Stimulated activated CD4-positive, alpha-beta T cell treated with anti-CD3 and anti-CD28 coated beads, Interleukin-4, amount 100 ng/mL, for 1 hour (primary cell): Measurements from ENCODE around the gene ADAMTS15.

Source experiments
- DNase-seq: peaks from one replicate; pipeline ENCODE4 v3.0.0-alpha.2; 2020

Gene ADAMTS15

DNA sequence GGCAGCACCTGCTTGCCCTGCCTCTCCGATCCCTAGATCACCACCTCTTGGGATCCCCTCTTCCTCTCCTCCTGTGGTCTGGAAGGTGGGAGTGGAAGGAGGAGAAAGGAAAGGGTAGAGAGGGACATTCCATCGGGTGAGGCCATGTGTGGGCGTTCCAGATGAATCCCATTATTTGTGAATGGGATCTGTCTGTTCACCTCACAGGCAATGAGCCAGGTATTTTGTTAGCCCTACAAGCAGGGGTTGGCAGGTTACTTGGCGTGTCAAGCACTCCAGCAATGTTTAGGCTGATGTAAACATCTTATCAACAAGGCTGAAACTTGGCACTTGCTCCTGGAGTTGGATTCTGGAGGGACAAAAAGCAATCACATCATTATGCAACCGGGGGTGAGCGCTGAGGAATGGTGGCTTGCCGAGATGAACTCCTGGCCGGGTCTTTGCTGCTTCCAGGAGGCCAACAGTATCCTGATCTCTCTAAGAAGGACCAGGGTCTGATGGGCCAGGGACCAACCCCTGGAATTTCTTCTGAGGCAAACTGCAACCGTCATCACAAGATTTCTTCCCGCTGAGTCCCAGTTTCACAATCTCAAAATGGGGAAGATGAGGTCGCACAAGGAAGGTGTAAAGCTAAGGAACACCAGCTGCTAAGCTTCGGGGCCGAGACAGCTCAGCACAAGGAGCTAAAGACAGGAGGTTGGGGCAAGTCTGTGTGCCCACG lies 27.8 kb upstream of the ADAMTS15 start:
- no peak for DNase-seq

DNA sequence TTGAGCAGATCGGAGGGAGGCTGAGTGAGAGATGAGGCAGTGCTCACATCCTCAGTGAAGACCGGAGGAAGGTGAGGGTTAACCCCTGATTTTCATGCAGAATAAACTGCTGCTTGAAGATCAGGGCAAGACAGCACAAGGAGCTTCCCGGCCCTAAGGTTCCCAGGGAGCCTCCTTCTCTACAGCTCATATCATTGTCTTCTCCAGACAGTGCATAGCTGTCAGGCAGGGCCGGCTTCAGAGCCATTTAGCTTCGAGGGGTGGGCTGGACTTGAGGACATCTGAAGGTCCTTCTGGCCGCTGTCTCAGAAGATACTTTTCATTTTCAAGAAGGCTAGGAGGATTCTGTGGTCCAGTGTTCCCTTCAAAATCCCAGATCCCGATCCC lies 27.3 kb upstream of the ADAMTS15 start:
- DNase-seq, result no peak

DNA sequence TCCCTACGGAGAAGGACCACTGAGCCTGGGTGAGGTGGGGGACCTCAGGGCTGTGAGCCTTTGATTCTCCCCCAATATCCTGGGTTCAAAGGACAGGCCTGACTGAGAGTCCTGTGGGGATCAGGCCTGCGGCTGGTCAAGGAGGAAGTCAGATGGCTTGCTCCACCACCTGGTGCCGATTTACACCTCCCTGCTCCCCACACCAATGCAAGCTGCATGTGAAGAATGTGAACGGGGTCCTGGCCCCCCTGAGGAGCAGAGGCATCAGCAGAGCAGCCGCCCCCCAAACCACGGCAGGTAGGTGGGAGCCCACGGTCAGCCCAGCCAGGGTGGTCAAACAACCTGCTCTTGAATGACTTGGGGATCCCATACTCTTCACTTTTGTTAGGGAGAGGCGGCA lies 26.7 kb upstream of the ADAMTS15 start:
- DNase-seq, result no peak

DNA sequence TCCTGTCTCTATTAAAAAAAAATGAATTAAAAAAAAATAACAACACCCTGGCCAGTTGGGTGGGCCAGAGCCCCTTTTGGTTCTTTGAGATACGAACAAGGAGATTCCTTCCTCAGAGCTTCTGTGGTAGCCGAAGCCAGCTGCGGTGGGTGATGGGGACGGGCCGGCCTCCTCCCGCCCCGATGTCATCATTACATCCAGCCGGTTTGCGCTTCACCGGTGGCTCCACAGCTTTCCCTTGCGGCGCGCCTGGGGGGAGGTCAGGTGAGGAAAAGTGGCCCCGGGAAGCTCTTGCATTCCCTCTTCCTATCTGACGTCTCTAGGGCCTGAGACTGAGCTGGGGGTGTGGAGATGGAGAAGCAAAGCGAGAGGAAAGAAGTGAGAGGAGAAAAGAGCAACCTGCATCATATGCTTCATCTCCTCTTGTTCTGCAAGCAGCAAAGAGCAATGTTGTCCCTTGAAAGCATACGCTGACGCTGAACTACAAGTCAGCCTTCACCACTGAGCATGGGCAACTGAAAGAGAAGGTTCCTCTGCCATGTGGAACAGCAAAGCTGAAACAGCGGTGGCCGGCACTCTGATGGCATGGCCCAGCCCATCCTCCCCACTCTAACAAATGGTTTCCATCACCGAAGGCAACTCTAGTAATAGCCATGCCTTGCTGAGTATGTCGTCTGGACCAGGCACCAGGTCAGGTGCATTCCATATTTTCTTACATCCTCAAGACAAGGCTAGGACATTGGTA lies 26.0 kb upstream of the ADAMTS15 start:
- DNase-seq, result no peak

DNA sequence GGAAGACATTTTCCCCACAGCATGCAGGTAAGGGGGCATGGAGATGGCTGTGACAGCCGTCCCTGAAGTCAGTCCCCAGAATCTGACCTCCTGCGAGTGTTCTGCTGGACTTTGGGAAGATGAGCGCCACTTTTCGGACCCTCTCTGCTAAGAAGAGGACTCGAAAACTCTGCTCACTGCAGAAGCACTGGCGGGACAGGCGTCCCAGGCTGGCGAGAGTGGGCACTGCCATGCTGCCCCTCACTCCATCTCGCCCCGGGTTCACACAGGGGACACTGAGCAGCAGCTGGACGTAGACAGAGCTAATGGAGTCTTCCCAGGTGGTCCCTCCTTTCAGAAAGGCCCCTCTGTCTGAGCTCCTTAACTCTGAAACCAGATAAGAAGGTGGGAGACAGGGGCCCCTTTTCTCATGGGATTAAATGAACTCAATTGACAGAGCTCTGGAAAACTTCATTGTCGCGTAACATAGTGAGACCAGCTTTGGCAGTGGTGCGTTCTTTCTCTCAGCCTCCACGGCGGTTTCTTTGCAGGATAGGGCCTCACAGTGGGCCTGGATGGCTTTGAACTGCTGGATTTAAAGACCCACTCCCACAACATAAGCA lies 24.8 kb upstream of the ADAMTS15 start:
- no peak for DNase-seq

DNA sequence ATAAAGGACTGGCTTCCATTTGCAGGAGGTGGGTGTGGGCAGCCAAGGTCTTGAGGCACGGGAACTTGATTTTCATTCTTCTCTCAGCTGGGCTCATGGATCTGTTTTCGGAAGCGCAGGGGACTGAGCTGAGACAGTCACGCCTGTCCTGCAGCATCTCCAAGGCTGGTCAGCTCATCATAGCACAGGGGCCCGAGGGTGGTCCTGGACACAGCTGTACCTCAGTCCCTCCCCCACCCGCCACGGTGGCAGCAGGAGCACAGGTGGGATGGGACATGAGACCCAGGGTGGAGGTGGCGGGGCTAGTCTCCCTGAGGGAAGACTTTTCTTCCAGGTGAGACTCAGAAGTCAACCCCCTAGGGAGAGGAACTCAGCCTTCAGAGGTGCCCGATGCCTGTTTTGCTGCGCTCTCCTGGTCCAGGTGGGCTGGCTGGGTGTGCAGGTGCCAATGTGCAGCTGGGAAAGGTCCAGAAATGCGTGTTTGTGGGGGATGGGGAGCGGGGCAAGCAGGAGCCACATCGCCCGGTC lies 23.8 kb upstream of the ADAMTS15 start:
- no peak for DNase-seq

DNA sequence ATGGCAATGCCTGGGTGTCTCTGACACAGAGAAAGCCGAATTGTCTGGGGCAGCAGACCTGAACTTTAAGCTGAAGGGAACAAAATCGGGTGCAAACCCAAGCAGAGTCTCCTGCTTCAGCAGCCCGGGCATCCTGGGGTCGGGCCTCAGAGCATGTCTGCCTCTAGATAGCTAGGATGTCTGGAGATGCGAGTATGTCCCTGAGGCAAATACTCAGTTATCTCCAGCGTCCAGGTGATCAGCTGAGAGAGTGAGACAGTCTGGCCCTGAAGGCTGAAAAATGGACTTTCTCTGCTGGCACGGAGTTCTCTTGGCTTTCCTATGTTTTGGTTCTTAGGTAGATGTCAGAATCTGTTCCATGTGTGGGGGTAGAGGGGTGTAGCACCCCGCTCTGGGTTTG lies 23.3 kb upstream of the ADAMTS15 start:
- no peak for DNase-seq

DNA sequence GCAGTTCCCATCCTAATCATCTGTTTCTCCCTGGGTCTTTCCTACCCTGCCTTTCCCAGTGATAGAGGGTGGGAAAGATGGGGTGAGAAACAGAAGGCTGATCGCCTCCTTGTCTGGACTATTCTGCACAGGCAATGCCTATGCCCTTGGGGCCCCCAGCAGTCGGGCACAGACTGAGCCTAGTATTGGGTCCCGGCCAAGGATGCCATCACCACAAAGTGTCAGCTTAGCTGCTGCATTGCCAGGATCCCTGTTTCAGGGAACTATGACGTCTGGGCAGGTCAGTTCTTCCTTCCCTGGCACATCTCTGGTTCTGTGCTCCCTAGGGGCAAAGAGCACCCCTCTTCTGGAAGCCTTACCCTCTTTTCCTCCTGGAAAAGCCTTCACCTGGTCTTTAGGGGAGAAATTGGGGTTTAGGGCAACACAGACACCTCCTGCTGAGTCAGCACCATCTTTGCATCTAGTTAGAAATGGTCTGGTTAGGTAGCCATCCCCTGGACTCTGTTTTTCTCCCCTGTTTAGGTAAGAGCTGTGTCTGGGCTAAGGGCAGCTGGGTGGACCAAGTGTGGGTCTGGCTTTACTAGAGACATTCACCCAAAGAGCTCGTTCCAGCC lies 22.1 kb upstream of the ADAMTS15 start:
- no peak for DNase-seq

DNA sequence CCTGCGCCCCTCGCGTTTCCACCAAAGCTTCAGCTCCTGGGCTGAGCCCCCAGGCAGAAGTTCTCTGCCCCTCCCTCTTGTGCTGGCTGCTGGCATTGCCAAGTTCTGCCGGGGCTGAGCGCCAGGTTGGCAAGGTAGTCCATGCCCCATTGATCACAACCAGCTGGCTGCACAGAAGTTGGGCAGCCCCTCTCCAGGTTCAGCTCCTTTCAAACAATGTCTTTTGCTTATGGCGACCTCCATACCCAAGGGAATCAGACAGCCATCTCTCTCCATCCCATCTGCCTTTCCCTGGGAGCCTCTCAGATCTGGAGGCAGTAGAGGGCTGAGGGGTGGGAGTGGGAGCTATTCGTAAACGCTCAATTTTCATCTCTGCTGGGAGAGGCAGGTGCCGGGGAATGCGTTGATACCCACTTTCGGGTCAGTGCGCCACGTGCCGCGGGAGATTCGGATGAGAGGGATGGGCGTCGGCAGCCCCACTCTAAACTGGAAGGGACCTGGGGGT lies 21.6 kb upstream of the ADAMTS15 start:
- no peak for DNase-seq

DNA sequence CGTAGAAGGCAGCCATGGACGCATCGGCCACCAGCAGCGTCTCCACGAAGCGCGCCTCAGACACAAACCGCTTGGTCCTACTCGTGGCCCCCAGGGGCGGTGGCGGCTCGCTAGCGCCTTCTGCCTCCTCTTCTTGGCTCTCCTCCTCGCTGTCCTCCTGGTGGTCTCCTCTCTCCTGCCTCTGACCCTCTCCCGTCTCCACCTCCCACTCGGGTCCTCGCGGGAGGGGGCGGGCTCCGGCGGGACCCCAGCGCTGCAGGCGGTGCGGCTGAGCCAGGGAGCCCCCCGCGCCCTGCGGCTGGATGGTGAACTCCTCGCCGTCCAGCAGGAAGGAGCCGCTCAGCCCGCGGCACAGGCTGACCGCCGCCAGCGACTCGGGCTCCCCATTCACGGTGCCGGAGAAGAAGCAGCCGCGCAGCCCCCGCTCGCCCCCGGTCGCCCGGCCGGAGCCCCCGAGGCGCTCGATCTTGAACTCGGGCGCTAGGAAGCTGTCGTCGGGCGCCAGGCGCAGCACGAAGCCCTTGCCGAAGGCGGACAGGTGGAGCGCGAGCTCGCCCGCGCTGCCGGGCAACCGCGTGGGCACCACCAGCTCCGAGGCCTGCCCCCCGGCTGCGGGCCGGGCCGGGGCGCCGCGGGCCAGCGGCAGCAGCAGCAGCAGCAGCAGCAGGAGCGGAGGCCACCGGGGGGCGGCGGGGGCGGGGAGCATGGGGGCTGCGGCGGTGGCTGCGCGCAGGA lies 20.7 kb upstream of the ADAMTS15 start:
- DNase-seq, result no peak

DNA sequence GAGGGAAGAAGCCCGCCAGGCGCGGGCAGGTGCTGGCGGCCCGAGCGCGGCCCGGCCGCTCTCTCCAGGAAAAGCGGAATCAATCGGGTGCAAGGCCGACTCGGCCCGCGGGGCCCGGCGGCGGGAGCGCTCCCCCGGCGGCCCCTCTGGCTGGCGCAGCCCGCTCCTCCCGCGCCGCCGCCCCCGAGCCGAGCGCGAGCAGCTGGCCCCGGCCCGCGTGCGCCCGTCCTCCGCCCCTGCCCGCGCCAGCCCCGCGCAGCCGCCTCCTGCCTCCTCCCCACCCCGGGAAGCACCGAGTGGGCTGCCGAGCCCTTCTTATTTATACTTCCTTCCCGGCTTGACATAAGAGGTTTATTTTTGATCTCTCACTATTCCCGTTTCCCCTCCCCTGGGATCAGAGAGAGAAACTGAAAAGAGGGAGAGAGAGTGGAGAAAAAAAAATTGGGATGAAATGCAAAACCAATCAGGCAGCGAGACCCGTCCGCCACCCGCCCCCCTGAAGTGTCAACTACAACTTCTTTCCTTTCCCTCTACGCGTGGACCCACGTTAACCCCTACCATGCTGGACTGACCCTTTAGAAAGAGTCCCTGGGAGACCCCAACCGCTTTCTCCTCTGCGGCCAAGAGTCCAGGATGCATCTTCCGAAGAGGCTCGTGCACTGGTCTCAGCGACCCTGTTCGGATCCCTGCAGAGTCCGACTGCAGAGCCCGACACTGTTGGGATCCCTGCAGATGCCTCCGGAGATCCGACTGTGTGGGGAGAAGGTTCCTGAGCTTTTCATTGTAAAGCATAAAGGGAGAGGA lies 19.9 kb upstream of the ADAMTS15 start, which contains the start of gene ADAMTS8:
Gene ADAMTS8 (minus strand): TSS at position 294 of the 804 bp plus-strand sequence. CDS start 323 bp downstream, outside the sequence.
- DNase-seq, result no peak

DNA sequence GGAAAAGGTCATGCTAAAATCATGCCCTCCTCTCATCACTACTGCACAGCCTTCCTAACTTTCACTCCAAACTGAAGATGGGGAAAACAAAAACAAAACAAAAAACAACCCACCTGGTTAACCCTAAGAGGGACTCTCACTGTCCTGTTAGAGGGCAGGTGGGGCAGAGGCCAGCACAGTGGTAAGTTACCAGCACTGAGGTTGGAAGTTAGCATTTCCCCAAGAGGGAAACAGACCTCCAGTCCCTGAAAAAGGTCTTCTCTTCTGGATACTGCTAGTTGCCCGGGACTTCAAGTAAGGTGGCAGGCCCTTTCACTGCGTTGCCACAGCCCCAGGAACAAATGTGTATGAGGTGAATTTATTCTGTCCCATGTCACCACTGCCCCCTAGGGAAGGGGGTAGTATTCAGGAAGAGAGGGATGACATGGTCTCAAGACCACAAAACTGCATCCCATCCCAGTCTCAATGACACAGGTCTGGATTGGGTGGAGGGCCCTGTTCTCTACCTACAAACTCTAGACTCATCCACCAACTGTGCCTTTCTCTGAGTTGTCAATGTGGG lies 19.2 kb upstream of the ADAMTS15 start:
- DNase-seq, result no peak

DNA sequence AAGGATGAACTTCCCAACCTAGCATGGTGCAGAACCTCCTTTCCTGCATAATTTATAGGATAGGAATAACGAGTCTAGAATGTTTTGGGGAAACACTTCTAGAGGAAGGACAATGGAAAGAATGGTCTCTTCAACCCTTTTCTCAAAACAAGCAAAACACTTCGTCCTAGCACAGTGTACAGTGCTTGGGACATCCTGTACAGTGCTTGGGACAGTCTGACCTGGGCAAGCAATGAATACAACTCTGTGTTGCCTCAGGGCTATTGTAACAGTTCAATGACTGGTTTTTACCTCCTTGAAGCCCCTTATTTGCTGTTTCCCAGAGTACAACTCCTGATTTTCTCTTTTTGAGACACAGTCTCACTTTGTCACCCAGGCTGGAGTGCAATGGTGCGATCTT lies 18.5 kb upstream of the ADAMTS15 start:
- DNase-seq, result no peak

DNA sequence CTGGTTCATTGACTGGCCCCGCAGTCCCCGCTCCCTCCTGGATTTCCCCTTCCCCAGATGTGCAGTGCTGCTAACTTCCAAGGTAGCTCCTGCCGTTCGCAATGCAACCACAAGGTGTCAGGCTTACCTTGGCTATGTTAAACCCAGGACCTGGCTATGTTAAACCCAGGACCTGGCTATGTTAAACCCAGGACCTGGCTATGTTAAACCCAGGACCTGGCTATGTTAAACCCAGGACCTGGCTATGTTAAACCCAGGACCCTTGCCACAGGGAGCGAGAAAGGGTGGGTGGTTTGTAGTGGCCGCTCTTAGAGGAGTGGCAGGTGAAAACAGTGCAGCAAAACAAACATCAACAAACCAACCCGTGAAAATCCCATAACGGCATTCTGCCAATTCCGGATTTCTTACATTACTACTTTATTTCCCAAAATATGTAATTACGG lies 17.1 kb upstream of the ADAMTS15 start:
- DNase-seq, result peak; percentile 68

DNA sequence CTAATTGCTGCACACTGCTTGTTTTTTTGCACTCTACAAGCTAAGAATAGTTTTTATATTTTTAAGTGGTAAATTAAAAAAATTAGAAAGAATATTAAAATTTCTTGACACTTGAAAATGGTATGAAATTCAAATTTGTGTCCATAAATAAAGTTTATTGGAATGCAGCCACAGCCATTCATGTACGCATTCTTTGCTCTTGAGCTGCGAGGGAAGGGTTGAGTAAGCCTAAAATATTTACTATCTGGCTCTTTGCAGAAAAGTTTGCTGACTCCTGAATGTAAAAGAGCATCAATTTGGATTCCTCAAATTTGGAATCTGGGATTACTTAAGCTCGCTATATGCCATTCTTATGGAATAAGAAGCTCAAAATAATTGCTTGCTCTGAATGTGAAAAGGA lies 16.6 kb upstream of the ADAMTS15 start:
- DNase-seq, result no peak

DNA sequence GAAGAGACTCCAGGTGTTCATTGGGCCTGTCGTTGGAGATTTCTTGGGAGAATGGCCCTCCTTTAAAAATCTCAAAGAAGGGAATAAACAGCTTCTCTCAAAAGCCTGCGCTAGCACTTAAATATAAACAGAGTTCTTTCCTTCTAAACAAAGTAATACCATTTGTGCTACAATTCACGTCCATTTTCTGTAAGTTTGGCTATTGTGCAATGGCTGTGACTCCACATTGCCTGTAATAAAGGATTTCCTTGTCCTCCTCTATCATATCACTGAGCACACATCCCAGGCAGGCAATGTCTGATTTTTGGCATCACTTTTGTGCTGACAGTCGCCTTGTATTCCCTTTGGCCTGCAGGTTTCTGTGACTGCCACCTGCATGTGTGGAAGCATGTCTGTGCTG lies 15.1 kb upstream of the ADAMTS15 start:
- no peak for DNase-seq

DNA sequence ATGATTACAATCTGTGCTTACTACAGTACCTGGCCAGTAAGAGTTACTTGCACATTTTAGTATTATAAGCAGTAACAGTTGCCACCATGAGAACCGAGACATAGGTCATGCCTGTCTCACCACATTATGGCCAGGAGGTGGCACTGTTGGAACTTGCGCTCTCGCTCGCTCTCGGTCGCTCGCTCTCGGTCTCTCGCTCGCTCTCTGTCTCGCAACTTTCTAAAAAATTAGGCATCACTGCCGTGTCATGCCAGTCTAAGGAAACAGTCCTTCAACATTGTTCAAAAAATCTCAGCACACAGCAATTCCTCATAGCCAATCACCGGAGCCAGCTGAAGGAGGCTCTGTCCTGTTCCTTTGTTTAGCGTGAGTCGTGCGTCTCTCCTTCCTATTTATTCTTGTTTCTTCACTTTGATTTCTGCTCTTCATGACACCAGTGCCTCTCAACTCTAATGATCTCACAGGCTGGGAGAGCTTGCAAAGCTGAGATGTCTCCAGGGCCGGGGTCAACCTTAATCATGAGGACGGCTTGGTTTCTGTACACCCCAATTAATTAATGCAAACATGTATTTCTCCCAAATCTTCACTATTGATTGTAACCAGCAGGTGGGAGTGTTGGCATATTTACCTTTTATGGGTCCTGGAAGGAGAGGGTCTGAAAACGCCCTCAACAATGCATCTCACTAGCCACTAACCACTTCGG lies 13.8 kb upstream of the ADAMTS15 start:
- DNase-seq, result peak; percentile 59

DNA sequence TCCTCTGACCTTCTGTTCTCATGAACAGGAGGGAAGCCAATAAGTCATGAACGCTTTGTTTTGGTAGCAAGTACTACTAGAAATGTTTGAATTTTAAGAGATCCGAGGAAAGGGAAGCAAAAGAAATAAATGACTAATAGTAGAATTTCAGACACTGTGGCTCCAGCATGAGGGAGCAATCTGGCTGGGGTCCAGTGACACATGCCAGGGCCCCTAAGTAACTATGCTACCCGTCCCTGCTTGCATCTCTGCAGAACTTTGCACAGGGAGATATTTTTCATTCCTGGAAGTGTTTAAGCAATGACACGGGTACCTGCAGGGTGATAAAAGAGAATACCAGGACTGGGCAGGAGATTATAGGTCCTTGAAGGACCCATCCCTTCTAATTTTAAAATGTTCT lies 12.8 kb upstream of the ADAMTS15 start:
- no peak for DNase-seq

DNA sequence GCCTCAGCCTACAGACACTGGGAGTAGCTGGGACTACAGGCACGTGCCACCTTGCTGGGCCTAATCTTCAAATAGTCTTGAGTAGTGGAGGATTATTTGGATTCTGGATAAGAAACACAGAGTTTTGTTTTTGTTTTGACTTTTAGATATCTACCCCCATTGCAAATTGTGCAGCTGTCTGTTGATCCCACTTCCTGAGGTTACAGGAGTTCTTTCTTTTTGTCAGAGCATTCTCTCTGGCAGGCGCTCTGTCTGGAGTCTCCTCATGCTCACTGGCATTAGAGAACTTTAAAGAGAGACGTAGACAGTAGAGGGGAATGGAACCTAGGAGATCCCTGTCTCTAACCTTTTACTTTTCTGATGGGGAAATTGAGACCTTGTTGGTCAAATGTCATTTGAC lies 12.3 kb upstream of the ADAMTS15 start:
- DNase-seq, result no peak

DNA sequence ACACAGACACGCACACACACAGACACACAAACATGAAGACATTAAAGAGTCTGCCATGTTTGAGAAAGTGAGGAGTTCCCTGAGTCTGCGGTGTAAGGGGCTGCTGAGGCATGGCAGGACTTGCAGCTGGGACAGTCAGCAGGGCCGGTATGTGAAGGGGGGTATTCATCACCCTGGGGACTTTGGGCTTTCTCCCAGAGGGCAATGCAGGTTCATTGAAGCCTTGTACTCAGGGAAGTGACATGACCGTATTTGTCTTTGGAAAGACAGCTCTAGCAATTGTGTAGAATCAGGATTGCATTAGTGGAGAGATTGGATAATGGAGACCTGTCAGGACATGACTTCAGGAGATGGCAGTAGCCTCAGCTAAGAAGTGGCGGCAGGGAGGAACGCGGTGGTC lies 10.6 kb upstream of the ADAMTS15 start:
- no peak for DNase-seq
